DMS114 treated with DMSO at 0.1 percent for 48 hours (cell line): ENCODE data around the gene RPRML.

Experiments
- DNase-seq: peaks from one replicate; lab custom pipeline; 2025; ENCODE audit not compliant: unreplicated experiment; lab: John Stamatoyannopoulos, UW

The RPRML gene

GRCh38 chr17:46947216-46947615 lies 31.8 kb downstream of the RPRML start:
- DNase-seq: no peak

GRCh38 chr17:46944931-46945330 lies 34.1 kb downstream of the RPRML start:
- DNase-seq: no peak

- no peak for DNase-seq
These were observed 35.3 kb downstream of the RPRML start for GRCh38 chr17:46943501-46944393.

GRCh38 chr17:46943218-46943500 lies 35.9 kb downstream of the RPRML start:
- no peak for DNase-seq

- DNase-seq: peak; percentile 42
These were observed 36.4 kb downstream of the RPRML start for GRCh38 chr17:46942441-46943217.

- peak; percentile 75 for DNase-seq
These were observed 38.2 kb downstream of the RPRML start for GRCh38 chr17:46940692-46941404.

- DNase-seq: no peak
These were observed 43.3 kb downstream of the RPRML start for GRCh38 chr17:46935658-46936266.

- DNase-seq: no peak
These were observed 47.5 kb downstream of the RPRML start for GRCh38 chr17:46931596-46931995.

GRCh38 chr17:46930051-46930450 lies 49.0 kb downstream of the RPRML start:
- DNase-seq: no peak

GRCh38 chr17:46929413-46929812 lies 49.6 kb downstream of the RPRML start:
- DNase-seq: no peak

GRCh38 chr17:46928467-46929261 lies 50.4 kb downstream of the RPRML start:
- DNase-seq: no peak
